Neural progenitor cell (in vitro differentiated cells): ENCODE data around the gene CHST13.

Source experiments
- EZH2 ChIP-seq: fragments of 200-600 bp; sonication (generic); IDR thresholded peaks from 2 replicates; pipeline ENCODE4 v1.6.1; 2017; ENCODE audit warnings: antibody characterized with exemption, mild to moderate bottlenecking, moderate library complexity
- TF ChIP-seq, protein P1 (sequence below): fragments of 200-600 bp; sonication (generic); IDR thresholded peaks from 2 replicates; pipeline ENCODE4 v1.5.1; 2017; ENCODE audit warnings: antibody characterized with exemption, mild to moderate bottlenecking

- TF ChIP-seq, protein P1, sequence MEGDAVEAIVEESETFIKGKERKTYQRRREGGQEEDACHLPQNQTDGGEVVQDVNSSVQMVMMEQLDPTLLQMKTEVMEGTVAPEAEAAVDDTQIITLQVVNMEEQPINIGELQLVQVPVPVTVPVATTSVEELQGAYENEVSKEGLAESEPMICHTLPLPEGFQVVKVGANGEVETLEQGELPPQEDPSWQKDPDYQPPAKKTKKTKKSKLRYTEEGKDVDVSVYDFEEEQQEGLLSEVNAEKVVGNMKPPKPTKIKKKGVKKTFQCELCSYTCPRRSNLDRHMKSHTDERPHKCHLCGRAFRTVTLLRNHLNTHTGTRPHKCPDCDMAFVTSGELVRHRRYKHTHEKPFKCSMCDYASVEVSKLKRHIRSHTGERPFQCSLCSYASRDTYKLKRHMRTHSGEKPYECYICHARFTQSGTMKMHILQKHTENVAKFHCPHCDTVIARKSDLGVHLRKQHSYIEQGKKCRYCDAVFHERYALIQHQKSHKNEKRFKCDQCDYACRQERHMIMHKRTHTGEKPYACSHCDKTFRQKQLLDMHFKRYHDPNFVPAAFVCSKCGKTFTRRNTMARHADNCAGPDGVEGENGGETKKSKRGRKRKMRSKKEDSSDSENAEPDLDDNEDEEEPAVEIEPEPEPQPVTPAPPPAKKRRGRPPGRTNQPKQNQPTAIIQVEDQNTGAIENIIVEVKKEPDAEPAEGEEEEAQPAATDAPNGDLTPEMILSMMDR: no peak
- no peak for TF ChIP-seq EZH2
Measured at GRCh38 chr3:126510308-126510910, 13.5 kb upstream of the CHST13 start.
